H9 (cell line): ENCODE data around the gene MYO7B. TPM values are rescaled to one million over a fixed set of nuclear protein-coding genes. Genes with fewer than 3 reads are reported as not detected.

Experiments used
- DNase-seq: peaks from one replicate; pipeline ENCODE4 v3.0.0-alpha.2; 2017
- H2AFZ ChIP-seq: one replicate; pipeline ENCODE4 v1.6.1; 2013; ENCODE audit warnings: mild to moderate bottlenecking, low read length, control low read depth, moderate library complexity
- H2AK5ac ChIP-seq: 2 replicates; pipeline ENCODE4 v1.6.1; 2013; ENCODE audit warnings: low read length, control low read depth, mixed read lengths; ENCODE audit not compliant: insufficient read length
- H2BK120ac ChIP-seq: one replicate; pipeline ENCODE4 v1.6.1; 2013; ENCODE audit warnings: low read depth, mild to moderate bottlenecking, low read length, control low read depth, inconsistent platforms; ENCODE audit not compliant: poor library complexity, severe bottlenecking
- H2BK12ac ChIP-seq: 2 replicates; pipeline ENCODE4 v1.6.1; 2013; ENCODE audit warnings: low read length, control low read depth, mixed read lengths, low read depth; ENCODE audit not compliant: insufficient read length
- H2BK15ac ChIP-seq: 2 replicates; pipeline ENCODE4 v1.6.1; 2013; ENCODE audit warnings: low read depth, low read length, control low read depth
- H2BK20ac ChIP-seq: one replicate; pipeline ENCODE4 v1.6.1; 2013; ENCODE audit warnings: low read depth, mild to moderate bottlenecking, low read length, control low read depth, inconsistent platforms; ENCODE audit not compliant: poor library complexity, severe bottlenecking
- H2BK5ac ChIP-seq: 2 replicates; pipeline ENCODE4 v1.6.1; 2013; ENCODE audit warnings: low read length, control low read depth, mixed read lengths; ENCODE audit not compliant: insufficient read length
- H3K14ac ChIP-seq: 2 replicates; pipeline ENCODE4 v1.6.1; 2013; ENCODE audit warnings: low read length, control low read depth; ENCODE audit not compliant: insufficient read depth
- H3K18ac ChIP-seq: 2 replicates; pipeline ENCODE4 v1.6.1; 2013; ENCODE audit warnings: low read depth, mild to moderate bottlenecking, mixed read lengths, low read length, control low read depth; ENCODE audit not compliant: insufficient read length
- H3K23ac ChIP-seq: 2 replicates; pipeline ENCODE4 v1.6.1; 2013; ENCODE audit warnings: low read length, control low read depth, mixed read lengths, low read depth; ENCODE audit not compliant: insufficient read length
- H3K23me2 ChIP-seq: 2 replicates; pipeline ENCODE4 v1.6.1; 2013; ENCODE audit warnings: low read depth, mild to moderate bottlenecking, mixed read lengths, low read length, control low read depth; ENCODE audit not compliant: insufficient read length, poor library complexity, severe bottlenecking
- H3K27ac ChIP-seq: 2 replicates; pipeline ENCODE4 v1.5.1; 2013; ENCODE audit warnings: low read length, control low read depth, mixed read lengths, low read depth; ENCODE audit not compliant: insufficient read length
- H3K27me3 ChIP-seq: 2 replicates; pipeline ENCODE4 v1.6.1; 2013; ENCODE audit warnings: low read length, control low read depth, inconsistent platforms; ENCODE audit not compliant: insufficient read depth
- H3K4ac ChIP-seq: 2 replicates; pipeline ENCODE4 v1.6.1; 2013; ENCODE audit warnings: low read depth, mild to moderate bottlenecking, control low read depth, inconsistent platforms, low read length, moderate library complexity
- H3K4me1 ChIP-seq: 2 replicates; pipeline ENCODE4 v1.6.1; 2013; ENCODE audit warnings: low read length, control low read depth, inconsistent platforms; ENCODE audit not compliant: insufficient read depth
- H3K4me2 ChIP-seq: 2 replicates; pipeline ENCODE4 v1.6.1; 2013; ENCODE audit warnings: low read length, control low read depth, mixed read lengths; ENCODE audit not compliant: insufficient read length, insufficient read depth
- H3K56ac ChIP-seq: 2 replicates; pipeline ENCODE4 v1.6.1; 2013; ENCODE audit warnings: low read depth, mild to moderate bottlenecking, mixed read lengths, low read length, control low read depth; ENCODE audit not compliant: insufficient read length
- H3K79me1 ChIP-seq: 2 replicates; pipeline ENCODE4 v1.6.1; 2013; ENCODE audit warnings: low read depth, mild to moderate bottlenecking, moderate library complexity, low read length, control low read depth, inconsistent platforms; ENCODE audit not compliant: insufficient read depth, poor library complexity, severe bottlenecking
- H3K79me2 ChIP-seq: 2 replicates; pipeline ENCODE4 v1.6.1; 2013; ENCODE audit warnings: low read length, control low read depth, inconsistent platforms; ENCODE audit not compliant: insufficient read depth
- H3K9ac ChIP-seq: 2 replicates; pipeline ENCODE4 v1.6.1; 2013; ENCODE audit warnings: low read length, control low read depth, mixed read lengths; ENCODE audit not compliant: insufficient read length; ENCODE audit errors: extremely low read depth
- H3K9me3 ChIP-seq: one replicate; pipeline ENCODE4 v1.6.1; 2013; ENCODE audit warnings: low read depth, low read length, inconsistent platforms; ENCODE audit not compliant: control insufficient read depth
- H3T11ph ChIP-seq: one replicate; pipeline ENCODE4 v1.6.1; 2013; ENCODE audit warnings: mild to moderate bottlenecking, low read length, control low read depth, inconsistent platforms
- H4K20me1 ChIP-seq: one replicate; pipeline ENCODE4 v1.6.1; 2013; ENCODE audit not compliant: control insufficient read depth, insufficient read length, insufficient read depth
- H4K5ac ChIP-seq: 2 replicates; pipeline ENCODE4 v1.6.1; 2013; ENCODE audit warnings: low read depth, mild to moderate bottlenecking, mixed read lengths, low read length, control low read depth; ENCODE audit not compliant: insufficient read length
- H4K8ac ChIP-seq: replicated peaks from 2 replicates; pipeline ENCODE4 v1.6.1; 2013; ENCODE audit warnings: low read length, control low read depth, mixed read lengths, low read depth; ENCODE audit not compliant: insufficient read length
- H4K91ac ChIP-seq: 2 replicates; pipeline ENCODE4 v1.6.1; 2013; ENCODE audit warnings: low read depth, mild to moderate bottlenecking, moderate library complexity, mixed read lengths, low read length, control low read depth; ENCODE audit not compliant: insufficient read length
- H3K27ac Mint-ChIP-seq, 3 experiments: 2 replicates in 2 of 3; 3 replicates in 1 of 3; pipeline ENCODE4 v1.8.0; 2020 to 2021; ENCODE audit warnings: mixed read lengths in 3 of 3, mild to moderate bottlenecking in 1 of 3, moderate library complexity in 1 of 3
- H3K27me3 Mint-ChIP-seq: 2 replicates; pipeline ENCODE4 v1.8.0; 2021; ENCODE audit warnings: low read depth, mild to moderate bottlenecking, moderate library complexity, mixed read lengths
- H3K36me3 Mint-ChIP-seq, 3 experiments: 2 replicates in 2 of 3; 3 replicates in 1 of 3; pipeline ENCODE4 v1.8.0; 2020 to 2021; ENCODE audit warnings: low read depth in 3 of 3, mixed read lengths in 3 of 3; ENCODE audit not compliant: insufficient read depth in 1 of 3
- H3K4me1 Mint-ChIP-seq, 2 experiments: 2 replicates each; pipeline ENCODE4 v1.8.0; 2020; ENCODE audit warnings: mixed read lengths in 2 of 2
- H3K4me3 Mint-ChIP-seq, 2 experiments: 2 replicates in 1 of 2; 3 replicates in 1 of 2; pipeline ENCODE4 v1.8.0; 2020 to 2021; ENCODE audit warnings: mild to moderate bottlenecking in 2 of 2, mixed read lengths in 2 of 2, moderate library complexity in 1 of 2
- H3K9me3 Mint-ChIP-seq, 2 experiments: 2 replicates in 1 of 2; 3 replicates in 1 of 2; pipeline ENCODE4 v1.8.0; 2020; ENCODE audit warnings: mild to moderate bottlenecking in 2 of 2, mixed read lengths in 2 of 2, moderate library complexity in 1 of 2
- WGBS: extraction: QIAGEN DNeasy Blood & Tissue Kit; methylation state at CpG from one replicate; pipeline ENCODE4 v1.1.7; 2013; ENCODE audit warnings: missing lambda C conversion rate, low lambda C conversion rate, mixed read lengths; ENCODE audit not compliant: insufficient read length; ENCODE audit errors: extremely low coverage; 5-methylcytosine and 5-hydroxymethylcytosine counted together
- total RNA-seq: library from RNA; stranded (reverse); gene quantifications from 2 replicates; pipeline ENCODE4 v1.2.1, GENCODE V29; 2021
- TF ChIP-seq, protein P1 (sequence below): fragments of 200-600 bp; sonication (generic); conservative IDR thresholded peaks from 3 replicates; pipeline ENCODE4 v1.8.0; 2021; ENCODE audit warnings: antibody characterized with exemption, mild to moderate bottlenecking

The MYO7B gene
- total RNA-seq, 1 experiment from 2014 or later, result not detected

DNA sequence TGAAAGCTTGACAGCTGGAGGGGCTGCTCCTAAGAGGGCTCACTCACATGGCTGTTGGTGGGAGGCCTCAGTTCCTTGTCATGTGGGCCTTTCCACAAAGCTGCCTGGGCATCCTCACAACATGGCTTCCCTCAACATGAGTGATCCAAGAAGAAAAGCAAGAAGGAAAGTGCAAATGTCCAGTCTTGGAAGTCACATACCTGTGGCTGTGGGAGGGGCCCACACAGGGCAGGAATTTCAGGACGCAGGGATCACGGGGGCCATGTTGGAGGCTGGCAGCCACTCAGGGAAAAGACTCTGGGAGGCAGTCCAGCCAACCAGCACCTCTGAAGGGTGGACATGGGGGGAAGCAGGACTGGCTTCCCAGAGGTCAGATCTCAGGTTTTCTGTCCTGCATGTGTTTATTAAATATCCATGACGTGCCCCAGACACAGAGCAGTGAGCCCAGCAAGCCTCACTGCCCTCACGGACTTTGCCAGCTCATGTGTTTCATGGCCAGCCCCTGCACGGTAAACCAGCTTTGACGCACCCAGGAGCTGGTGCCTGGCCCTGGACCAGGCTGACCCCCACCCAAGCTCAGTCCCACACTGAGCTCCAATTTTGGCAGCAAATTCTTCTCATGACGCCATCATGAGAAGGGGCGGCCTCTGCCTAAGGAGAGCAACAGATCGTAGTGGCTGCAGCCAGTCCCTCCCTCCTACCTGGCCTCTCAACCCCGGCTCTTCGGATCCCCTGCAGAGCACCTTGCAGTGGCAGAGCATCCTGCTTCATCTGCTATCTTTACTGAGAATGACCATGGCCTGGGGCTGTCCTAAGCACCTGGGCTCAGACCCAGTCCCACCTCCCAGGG, 75.8 kb downstream of the MYO7B start:
- Histone ChIP-seq H2AFZ (no peak overlapping the region), H3K4me1 (no peaks in the 10 kb centered on the region), H2BK20ac (no peak overlapping the region), H3K14ac (no peak overlapping the region), H3K56ac (no peak overlapping the region), H3K9me3 (peaks cover 5% of the 10 kb centered on the region), H4K91ac (no peak overlapping the region), H2AK5ac (no peak overlapping the region), H4K8ac (no peak overlapping the region), H2BK15ac (no peak overlapping the region), H3K79me2 (no peaks in the 10 kb centered on the region), H2BK120ac (no peak overlapping the region), H4K20me1 (no peaks in the 10 kb centered on the region), H3K18ac (no peak overlapping the region), H3T11ph (no peak overlapping the region), H3K4ac (no peak overlapping the region), H4K5ac (no peak overlapping the region), H3K9ac (no peak overlapping the region), H3K27me3 (no peaks in the 10 kb centered on the region), H3K4me2 (no peak overlapping the region), H2BK5ac (no peak overlapping the region), H3K27ac (no peak overlapping the region), H3K23me2 (no peaks in the 10 kb centered on the region), H3K79me1 (no peaks in the 10 kb centered on the region), H3K23ac (no peak overlapping the region), H2BK12ac (no peak overlapping the region)
- Mint-ChIP-seq H3K27me3 (peaks cover 6% of the 10 kb centered on the region), H3K27ac (peak overlapping the region in 1 of 3 experiments; percentile 92; a peak in 1 of 7 replicates), H3K4me3 (no peak overlapping the region), H3K9me3 (peaks cover 6 to 10% of the 10 kb centered on the region in 2 experiments; a peak in 4 of 5 replicates), H3K4me1 (no peaks in the 10 kb centered on the region), H3K36me3 (no peaks in the 10 kb centered on the region; a peak in 1 of 7 replicates)
- peak; percentile 25 for DNase-seq
- WGBS, result no CpG with 5 or more reads among the region's 11 CpGs
- TF ChIP-seq, protein P1, sequence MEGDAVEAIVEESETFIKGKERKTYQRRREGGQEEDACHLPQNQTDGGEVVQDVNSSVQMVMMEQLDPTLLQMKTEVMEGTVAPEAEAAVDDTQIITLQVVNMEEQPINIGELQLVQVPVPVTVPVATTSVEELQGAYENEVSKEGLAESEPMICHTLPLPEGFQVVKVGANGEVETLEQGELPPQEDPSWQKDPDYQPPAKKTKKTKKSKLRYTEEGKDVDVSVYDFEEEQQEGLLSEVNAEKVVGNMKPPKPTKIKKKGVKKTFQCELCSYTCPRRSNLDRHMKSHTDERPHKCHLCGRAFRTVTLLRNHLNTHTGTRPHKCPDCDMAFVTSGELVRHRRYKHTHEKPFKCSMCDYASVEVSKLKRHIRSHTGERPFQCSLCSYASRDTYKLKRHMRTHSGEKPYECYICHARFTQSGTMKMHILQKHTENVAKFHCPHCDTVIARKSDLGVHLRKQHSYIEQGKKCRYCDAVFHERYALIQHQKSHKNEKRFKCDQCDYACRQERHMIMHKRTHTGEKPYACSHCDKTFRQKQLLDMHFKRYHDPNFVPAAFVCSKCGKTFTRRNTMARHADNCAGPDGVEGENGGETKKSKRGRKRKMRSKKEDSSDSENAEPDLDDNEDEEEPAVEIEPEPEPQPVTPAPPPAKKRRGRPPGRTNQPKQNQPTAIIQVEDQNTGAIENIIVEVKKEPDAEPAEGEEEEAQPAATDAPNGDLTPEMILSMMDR, result no peak
